ENCODE results near the gene MYOM1.

The MYOM1 gene

DNA sequence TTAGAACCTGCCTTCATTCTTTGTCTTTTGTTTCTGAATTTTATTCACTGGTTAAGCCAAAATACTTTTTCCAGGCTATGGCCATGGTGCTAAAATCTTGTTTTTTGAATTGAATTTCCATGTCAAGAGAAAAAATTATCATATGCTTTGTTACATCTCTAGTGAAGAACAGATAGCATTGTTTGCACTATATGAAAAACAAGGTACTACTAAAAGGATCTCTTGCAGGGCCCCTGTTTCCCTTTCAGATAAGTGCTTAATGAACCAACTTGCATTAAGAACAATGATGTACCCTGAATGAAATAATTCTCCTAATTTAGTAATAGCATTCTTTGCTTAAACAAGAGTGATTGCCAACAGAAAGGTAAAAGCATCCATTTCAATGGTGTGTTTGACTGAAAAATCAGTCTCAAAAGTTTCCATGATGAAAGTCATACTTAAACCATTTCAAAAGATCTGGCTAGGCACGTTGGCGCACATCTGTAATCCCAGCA, 37.9 kb upstream of the MYOM1 start:
- Histone ChIP-seq H3K4me1 (ENCODE audit: control insufficient read depth, insufficient read depth, low read length) (peaks cover 56% of the 10 kb centered on the region), H3K9ac (ENCODE audit: low read depth, low read length) (peak overlapping the region; percentile 72), H3K9me3 (replicated peaks; ENCODE audit: low read length) (no peaks in the 10 kb centered on the region), H3K4me2 (ENCODE audit: low read length) (no peak overlapping the region), H3K4me3 (ENCODE audit: low read length) (no peak overlapping the region), H3K36me3 (ENCODE audit: insufficient read depth, low read length) (peaks cover 68% of the 10 kb centered on the region), H3K27me3 (ENCODE audit: control insufficient read depth, insufficient read depth, low read length) (no peaks in the 10 kb centered on the region)

DNA sequence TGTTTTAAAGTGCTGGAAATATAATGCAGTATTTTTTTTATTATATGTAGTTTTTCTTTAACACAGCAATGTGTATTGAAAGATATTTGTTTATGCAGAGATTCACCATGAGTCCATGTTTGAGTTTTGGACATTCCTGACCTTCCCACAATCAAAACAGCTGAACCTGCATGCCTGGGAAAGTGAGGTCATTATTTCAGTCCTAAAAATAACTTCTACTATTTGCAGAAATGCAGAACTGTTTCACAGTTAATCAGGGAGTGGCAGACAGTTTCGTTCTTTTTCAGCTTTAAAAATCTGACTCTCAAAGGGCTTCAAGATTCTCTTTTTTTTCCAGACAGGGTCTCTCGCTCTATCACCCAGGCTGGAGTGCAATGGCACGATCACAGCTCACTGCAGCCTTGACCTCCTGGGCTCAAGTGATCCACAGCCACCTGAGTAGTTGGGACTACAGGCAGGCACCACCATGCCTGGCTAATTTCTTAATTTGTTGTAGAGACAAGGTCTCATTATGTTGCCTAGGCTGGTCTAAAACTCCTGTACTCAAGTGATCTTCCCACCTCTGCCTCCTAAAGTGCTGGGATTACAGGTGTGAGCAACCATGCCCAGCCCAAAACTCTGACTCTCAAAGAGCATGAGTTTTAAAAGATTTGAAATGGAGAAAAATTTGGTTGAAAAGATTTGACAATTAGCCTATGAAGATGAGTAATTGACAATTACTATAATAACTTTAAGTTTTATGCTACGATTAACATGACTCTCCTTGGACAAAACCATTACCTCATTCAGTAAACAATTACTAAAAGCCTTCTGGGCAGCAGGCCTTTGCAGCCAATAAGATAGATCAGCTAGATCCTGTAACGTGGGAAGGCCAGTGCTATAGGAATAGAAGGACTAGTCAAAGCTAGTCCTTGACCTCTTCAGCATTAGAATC, 37.2 kb upstream of the MYOM1 start:
- peak overlapping the region; percentile 48 for H3K4me2 ChIP-seq (ENCODE audit: low read length)
- peak overlapping the region; percentile 22 for H3K4me3 ChIP-seq (ENCODE audit: low read length)
- peak overlapping the region; percentile 72 for H3K9ac ChIP-seq (ENCODE audit: low read depth, low read length)
- H3K36me3 ChIP-seq (ENCODE audit: insufficient read depth, low read length) = peaks cover 69% of the 10 kb centered on the region
- H3K27me3 ChIP-seq (ENCODE audit: control insufficient read depth, insufficient read depth, low read length) = no peaks in the 10 kb centered on the region
- peaks cover 63% of the 10 kb centered on the region for H3K4me1 ChIP-seq (ENCODE audit: control insufficient read depth, insufficient read depth, low read length)
- no peaks in the 10 kb centered on the region for H3K9me3 ChIP-seq (replicated peaks; ENCODE audit: low read length)

DNA sequence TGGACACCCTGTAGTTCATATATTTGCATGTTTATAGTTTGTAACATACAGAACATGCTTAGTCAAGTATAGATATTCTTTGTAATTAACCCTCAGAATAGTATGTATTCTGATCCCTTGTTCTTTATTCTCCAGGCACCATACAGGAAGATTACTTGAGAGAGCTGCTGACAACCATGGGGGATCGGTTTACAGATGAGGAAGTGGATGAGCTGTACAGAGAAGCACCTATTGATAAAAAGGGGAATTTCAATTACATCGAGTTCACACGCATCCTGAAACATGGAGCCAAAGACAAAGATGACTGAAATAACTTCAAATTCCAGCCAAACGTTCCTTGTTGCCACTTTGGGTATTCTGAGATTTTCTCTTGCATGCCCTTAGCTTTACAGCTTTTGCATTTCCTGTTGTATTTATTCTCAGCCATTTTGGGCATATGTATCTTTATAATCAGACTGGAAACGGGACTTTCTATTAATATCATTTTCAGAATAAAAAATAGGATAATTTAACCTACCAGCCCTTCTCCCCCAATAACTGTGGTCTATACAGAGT, 35.9 kb upstream of the MYOM1 start:
- H3K9ac ChIP-seq (ENCODE audit: low read depth, low read length) = peak overlapping the region; percentile 56
- H3K4me2 ChIP-seq (ENCODE audit: low read length) = no peak overlapping the region
- H3K4me1 ChIP-seq (ENCODE audit: control insufficient read depth, insufficient read depth, low read length) = peaks cover 69% of the 10 kb centered on the region
- no peaks in the 10 kb centered on the region for H3K27me3 ChIP-seq (ENCODE audit: control insufficient read depth, insufficient read depth, low read length)
- no peak overlapping the region for H3K4me3 ChIP-seq (ENCODE audit: low read length)
- H3K36me3 ChIP-seq (ENCODE audit: insufficient read depth, low read length) = peaks cover 69% of the 10 kb centered on the region
- no peaks in the 10 kb centered on the region for H3K9me3 ChIP-seq (replicated peaks; ENCODE audit: low read length)

DNA sequence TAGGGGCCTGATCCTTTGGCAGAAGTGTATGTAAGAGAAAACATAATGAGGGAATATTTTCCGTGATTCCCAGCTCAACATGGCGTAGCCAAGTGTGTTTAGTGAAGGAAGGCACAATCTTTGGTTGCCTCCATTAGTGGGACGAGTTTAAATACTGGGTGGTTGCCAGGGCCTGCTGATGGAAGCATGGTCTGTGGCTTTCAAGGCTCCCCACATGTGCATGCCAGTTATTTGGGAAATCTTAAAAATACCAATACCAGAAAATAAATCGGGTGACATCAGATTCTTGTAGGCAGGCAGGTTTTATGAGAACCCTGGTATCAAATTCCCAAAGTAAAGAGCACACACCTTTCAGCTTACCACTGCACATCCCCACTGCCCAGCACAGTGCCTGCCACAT, 35.0 kb upstream of the MYOM1 start:
- H3K4me1 ChIP-seq (ENCODE audit: control insufficient read depth, insufficient read depth, low read length) = peaks cover 71% of the 10 kb centered on the region
- no peak overlapping the region for H3K4me3 ChIP-seq (ENCODE audit: low read length)
- peak overlapping the region; percentile 13 for H3K9ac ChIP-seq (ENCODE audit: low read depth, low read length)
- no peak overlapping the region for H3K4me2 ChIP-seq (ENCODE audit: low read length)
- H3K27me3 ChIP-seq (ENCODE audit: control insufficient read depth, insufficient read depth, low read length) = no peaks in the 10 kb centered on the region
- peaks cover 74% of the 10 kb centered on the region for H3K36me3 ChIP-seq (ENCODE audit: insufficient read depth, low read length)
- H3K9me3 ChIP-seq (replicated peaks; ENCODE audit: low read length) = no peaks in the 10 kb centered on the region

DNA sequence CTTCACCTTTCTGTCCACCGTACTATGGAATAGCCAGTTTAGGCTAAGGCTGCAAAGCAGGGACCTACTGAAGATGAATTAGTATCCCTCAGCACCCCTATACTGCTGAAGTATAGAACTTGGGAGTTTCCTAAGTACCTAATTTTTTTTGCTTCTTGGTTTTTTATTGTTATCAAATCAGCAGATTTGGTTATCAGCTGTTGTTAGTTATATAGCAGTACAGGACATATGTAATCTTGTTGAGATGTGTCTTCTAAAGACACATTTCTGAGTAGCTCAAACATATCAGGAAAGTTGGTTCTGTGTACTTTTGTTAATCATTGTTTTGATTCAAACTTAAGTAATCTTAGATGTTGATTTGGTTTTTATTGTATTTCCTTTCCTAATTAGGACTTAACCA, 33.1 kb upstream of the MYOM1 start:
- H3K27me3 ChIP-seq (ENCODE audit: control insufficient read depth, insufficient read depth, low read length) = no peaks in the 10 kb centered on the region
- no peak overlapping the region for H3K9ac ChIP-seq (ENCODE audit: low read depth, low read length)
- peaks cover 67% of the 10 kb centered on the region for H3K4me1 ChIP-seq (ENCODE audit: control insufficient read depth, insufficient read depth, low read length)
- H3K4me3 ChIP-seq (ENCODE audit: low read length) = no peak overlapping the region
- H3K36me3 ChIP-seq (ENCODE audit: insufficient read depth, low read length) = peaks cover 71% of the 10 kb centered on the region
- peak overlapping the region; percentile 79 for H3K4me2 ChIP-seq (ENCODE audit: low read length)
- no peaks in the 10 kb centered on the region for H3K9me3 ChIP-seq (replicated peaks; ENCODE audit: low read length)

DNA sequence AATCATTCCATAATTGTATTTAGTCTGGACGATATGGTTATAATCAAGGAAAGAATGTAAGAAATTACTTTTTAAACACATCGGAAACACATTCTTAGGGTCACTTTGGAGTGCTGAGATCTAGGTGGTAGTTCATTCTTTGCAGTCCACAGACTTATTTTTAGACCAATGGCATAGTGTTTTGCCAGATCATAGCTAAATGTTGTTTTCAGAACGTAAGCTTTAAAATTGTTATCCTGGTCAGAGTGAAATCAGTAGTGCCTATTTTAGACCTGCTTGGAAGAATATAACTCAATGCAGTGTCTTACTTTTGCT, 32.2 kb upstream of the MYOM1 start:
- Histone ChIP-seq H3K4me2 (ENCODE audit: low read length) (peak overlapping the region; percentile 79), H3K9me3 (replicated peaks; ENCODE audit: low read length) (no peaks in the 10 kb centered on the region), H3K4me1 (ENCODE audit: control insufficient read depth, insufficient read depth, low read length) (peaks cover 62% of the 10 kb centered on the region), H3K4me3 (ENCODE audit: low read length) (peak overlapping the region; percentile 37), H3K27me3 (ENCODE audit: control insufficient read depth, insufficient read depth, low read length) (no peaks in the 10 kb centered on the region), H3K9ac (ENCODE audit: low read depth, low read length) (peak overlapping the region; percentile 57), H3K36me3 (ENCODE audit: insufficient read depth, low read length) (peaks cover 64% of the 10 kb centered on the region)

DNA sequence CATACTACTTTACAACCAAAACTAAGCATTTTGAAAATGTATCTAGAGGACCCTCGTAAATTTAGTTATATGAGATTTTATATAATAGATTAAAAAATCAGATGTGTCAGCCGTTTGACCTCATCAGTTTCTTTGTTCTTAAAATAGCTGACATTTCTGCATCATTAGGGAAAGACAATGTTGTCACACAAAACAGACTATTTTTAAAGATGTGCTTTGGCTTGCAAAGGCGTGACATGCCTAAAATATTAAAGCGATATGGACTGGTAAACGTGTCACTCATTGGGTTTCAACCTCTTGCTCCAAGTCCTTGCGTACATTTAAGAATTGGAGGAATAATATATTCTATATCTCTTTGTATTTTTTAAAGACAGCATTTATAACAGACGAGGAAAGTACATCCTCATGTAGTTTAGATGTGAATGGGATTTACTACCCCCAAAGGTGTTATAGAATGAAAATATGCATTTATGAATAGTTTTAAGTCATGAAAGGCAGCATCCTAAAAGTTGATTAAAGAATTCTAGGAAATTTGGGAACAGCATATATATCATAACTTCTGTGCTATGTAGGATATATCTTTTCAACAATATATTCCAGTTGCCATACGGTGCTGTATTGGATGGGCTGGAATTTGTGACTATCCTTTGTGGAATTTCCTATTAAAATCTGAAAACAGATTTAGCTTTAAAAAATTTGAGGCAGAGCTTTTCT, 31.6 kb upstream of the MYOM1 start:
- Histone ChIP-seq H3K27me3 (ENCODE audit: control insufficient read depth, insufficient read depth, low read length) (no peaks in the 10 kb centered on the region), H3K9ac (ENCODE audit: low read depth, low read length) (peak overlapping the region; percentile 57), H3K4me3 (ENCODE audit: low read length) (peak overlapping the region; percentile 37), H3K4me1 (ENCODE audit: control insufficient read depth, insufficient read depth, low read length) (peaks cover 62% of the 10 kb centered on the region), H3K9me3 (replicated peaks; ENCODE audit: low read length) (no peaks in the 10 kb centered on the region), H3K4me2 (ENCODE audit: low read length) (peak overlapping the region; percentile 79), H3K36me3 (ENCODE audit: insufficient read depth, low read length) (peaks cover 60% of the 10 kb centered on the region)

DNA sequence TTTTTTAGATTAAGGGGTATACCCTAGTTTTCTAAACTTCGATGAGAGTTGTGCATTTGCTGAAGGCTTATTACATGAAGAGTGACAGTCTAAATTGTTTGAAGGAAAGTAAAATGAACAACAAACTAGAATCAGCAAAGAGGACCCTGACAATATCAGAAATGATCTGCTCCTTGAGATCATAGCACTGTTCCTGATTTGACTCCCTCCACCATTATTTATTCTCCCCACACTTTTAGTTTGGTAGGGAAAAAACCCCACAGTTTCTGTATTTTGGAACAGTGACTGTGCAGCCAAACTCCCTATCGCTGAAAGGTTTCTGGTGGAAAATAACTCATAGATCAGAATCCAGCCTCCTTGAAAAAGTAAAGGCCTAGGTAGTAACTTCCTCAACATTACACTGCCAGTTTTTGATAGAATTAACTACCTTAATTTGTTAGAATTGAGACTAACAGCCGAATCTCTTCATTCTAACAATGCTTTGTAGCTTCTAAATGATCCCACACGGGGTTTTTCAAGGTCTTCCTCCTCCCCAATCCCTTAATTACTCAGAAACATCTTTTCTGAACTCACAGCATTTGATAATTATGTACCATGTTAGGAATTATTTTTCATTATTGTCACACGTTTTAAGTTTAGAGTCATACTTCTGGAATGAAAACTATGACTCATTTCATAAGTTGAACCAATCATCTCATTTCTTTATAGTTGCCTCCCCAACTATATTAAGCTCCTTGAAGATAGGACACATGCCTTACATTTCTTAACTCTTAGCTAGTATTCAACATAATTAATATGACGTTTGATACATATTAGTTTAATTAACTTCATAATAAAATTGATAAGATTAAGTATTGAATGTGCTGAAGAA, 30.7 kb upstream of the MYOM1 start:
- Histone ChIP-seq H3K27me3 (ENCODE audit: control insufficient read depth, insufficient read depth, low read length) (no peaks in the 10 kb centered on the region), H3K36me3 (ENCODE audit: insufficient read depth, low read length) (peaks cover 51% of the 10 kb centered on the region), H3K4me1 (ENCODE audit: control insufficient read depth, insufficient read depth, low read length) (peaks cover 61% of the 10 kb centered on the region), H3K9ac (ENCODE audit: low read depth, low read length) (peak overlapping the region; percentile 98), H3K4me3 (ENCODE audit: low read length) (peak overlapping the region; percentile 82), H3K4me2 (ENCODE audit: low read length) (peak overlapping the region; percentile 79), H3K9me3 (replicated peaks; ENCODE audit: low read length) (no peaks in the 10 kb centered on the region)

DNA sequence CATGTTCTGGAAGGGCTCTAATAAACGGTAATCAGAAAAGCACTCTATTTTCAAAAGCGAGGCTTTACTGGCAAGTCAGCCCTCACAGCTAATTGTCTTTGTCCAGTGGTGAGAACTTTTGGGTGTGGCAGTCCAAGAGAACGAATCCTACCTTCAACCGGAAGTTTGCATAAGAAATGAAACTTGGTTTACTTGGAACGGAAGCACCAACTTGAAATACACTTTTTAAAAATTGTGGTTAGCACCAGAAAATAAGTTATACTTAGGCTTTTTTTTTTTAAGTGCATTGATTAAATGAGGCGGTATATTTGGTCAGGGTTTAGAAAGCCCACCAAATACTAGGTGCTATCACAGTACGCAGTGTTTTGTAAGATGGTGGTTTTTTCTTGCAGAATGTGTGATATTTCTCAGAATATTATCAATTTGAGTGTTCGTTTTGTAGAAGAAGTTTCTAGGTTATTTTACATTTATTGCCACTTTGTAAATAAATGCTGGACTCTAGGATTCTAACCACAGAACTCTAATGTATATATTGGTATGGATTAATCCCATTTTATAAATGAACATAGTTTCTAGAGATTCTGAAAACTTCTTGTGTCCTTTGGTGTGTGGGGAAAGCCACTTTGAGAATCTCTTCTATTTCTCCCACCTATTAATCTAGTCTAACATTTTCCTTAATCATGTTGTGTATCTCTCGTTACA, 29.0 kb upstream of the MYOM1 start:
- Histone ChIP-seq H3K4me3 (ENCODE audit: low read length) (peak overlapping the region; percentile 82), H3K9ac (ENCODE audit: low read depth, low read length) (peak overlapping the region; percentile 98), H3K4me1 (ENCODE audit: control insufficient read depth, insufficient read depth, low read length) (peaks cover 49% of the 10 kb centered on the region), H3K4me2 (ENCODE audit: low read length) (peak overlapping the region; percentile 79), H3K9me3 (replicated peaks; ENCODE audit: low read length) (no peaks in the 10 kb centered on the region), H3K36me3 (ENCODE audit: insufficient read depth, low read length) (peaks cover 34% of the 10 kb centered on the region), H3K27me3 (ENCODE audit: control insufficient read depth, insufficient read depth, low read length) (no peaks in the 10 kb centered on the region)

DNA sequence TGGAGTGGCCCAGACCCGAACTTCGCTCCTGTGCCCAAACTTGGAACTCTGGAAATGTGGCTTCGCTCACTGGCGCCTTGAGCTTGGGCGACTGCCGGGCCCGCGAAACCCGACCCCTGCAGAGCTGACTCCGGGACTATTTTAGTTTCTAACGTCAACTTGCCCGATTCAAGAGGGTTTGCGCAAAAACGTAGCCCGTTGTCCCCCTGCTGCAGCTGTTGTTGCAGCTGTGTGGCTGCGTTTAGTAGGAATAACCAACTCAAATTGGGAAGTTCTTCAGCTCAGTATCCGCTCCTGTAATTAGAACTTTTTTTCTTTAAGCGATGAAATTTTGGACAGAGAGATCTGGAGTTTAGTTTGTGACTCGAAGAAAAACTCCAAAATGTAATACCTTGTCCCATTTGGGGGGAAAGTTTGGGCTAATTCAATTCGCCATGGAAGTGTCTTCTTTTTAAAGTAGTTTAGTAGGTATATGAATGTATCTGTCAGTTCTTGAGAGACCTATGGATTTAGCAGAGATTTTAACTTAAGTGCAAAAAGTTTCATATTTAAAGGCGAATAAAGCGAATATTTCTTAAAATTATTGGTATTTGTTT, 28.4 kb upstream of the MYOM1 start:
- peaks cover 49% of the 10 kb centered on the region for H3K4me1 ChIP-seq (ENCODE audit: control insufficient read depth, insufficient read depth, low read length)
- H3K9me3 ChIP-seq (replicated peaks; ENCODE audit: low read length) = no peaks in the 10 kb centered on the region
- peaks cover 28% of the 10 kb centered on the region for H3K36me3 ChIP-seq (ENCODE audit: insufficient read depth, low read length)
- peak overlapping the region; percentile 82 for H3K4me3 ChIP-seq (ENCODE audit: low read length)
- peak overlapping the region; percentile 79 for H3K4me2 ChIP-seq (ENCODE audit: low read length)
- H3K27me3 ChIP-seq (ENCODE audit: control insufficient read depth, insufficient read depth, low read length) = no peaks in the 10 kb centered on the region
- peak overlapping the region; percentile 98 for H3K9ac ChIP-seq (ENCODE audit: low read depth, low read length)
